Measurements from ENCODE around the gene CA5A. TPM values are rescaled to one million over a fixed set of nuclear protein-coding genes. Genes with fewer than 3 reads are reported as not detected.

The CA5A gene
- total and polyA plus RNA-seq, 2 of the 13 experiments (the other 11 are each of a cell fraction or from before 2014, with no cell fraction given) = 66.8 to 106 TPM

GRCh38 chr16:87870418-87871291 lies 65.7 kb downstream of the CA5A start (continued):
- TF ChIP-seq ZFY (CRISPR knock-in tag; IDR thresholded peaks at IDR 0.05) (peak; percentile 50; the same call in 1 of the 2 replicates), ZC3H4 (CRISPR knock-in tag; IDR thresholded peaks at IDR 0.05; ENCODE audit: borderline replicate concordance) (0 out of 2 replicates have a peak, but pooled peaks have one; percentile 26), KLF6 (CRISPR knock-in tag; IDR thresholded peaks at IDR 0.05) (peak; percentile 94), SRSF1 (optimal IDR thresholded peaks at IDR 0.05; ENCODE audit: low read depth, low read length) (peak; percentile 87), ZNF264 (CRISPR knock-in tag; IDR thresholded peaks at IDR 0.05) (peak; percentile 80), GATA4 (IDR thresholded peaks at IDR 0.05; ENCODE audit: borderline replicate concordance, low read depth) (0 out of 2 replicates have a peak, but pooled peaks have one; percentile 58), ARHGAP35 (CRISPR knock-in tag; IDR thresholded peaks at IDR 0.05; ENCODE audit: borderline replicate concordance) (peak; percentile 83; the same call in 1 of the 2 replicates), MXI1 (IDR thresholded peaks at IDR 0.05; ENCODE audit: borderline replicate concordance, low read depth, low read length) (peak; percentile 58; the same call in 2 of the 3 replicates), EP300 (IDR thresholded peaks at IDR 0.05; ENCODE audit: low read depth in 2 of 2, low read length in 2 of 2) (peak; percentile 80 to 90), EP300 (CRISPR knock-in tag; IDR thresholded peaks at IDR 0.05; ENCODE audit: borderline replicate concordance) (peak; percentile 95), ELF3 (CRISPR knock-in tag; IDR thresholded peaks at IDR 0.05) (peak; percentile 88), FOXC1 (CRISPR knock-in tag; IDR thresholded peaks at IDR 0.05; ENCODE audit: borderline replicate concordance) (peak; percentile 94), ZKSCAN8 (CRISPR knock-in tag; IDR thresholded peaks at IDR 0.05; ENCODE audit: borderline replicate concordance) (peak; percentile 94), GMEB1 (CRISPR knock-in tag; IDR thresholded peaks at IDR 0.05; ENCODE audit: borderline replicate concordance) (peak; percentile 63), YEATS2 (CRISPR knock-in tag; IDR thresholded peaks at IDR 0.05; ENCODE audit: borderline replicate concordance) (peak; percentile 61; the same call in 1 of the 2 replicates), ZBTB46 (CRISPR knock-in tag; IDR thresholded peaks at IDR 0.05; ENCODE audit: borderline replicate concordance) (0 out of 2 replicates have a peak, but pooled peaks have one; percentile 41), ARID2 (CRISPR knock-in tag; IDR thresholded peaks at IDR 0.05; ENCODE audit: borderline replicate concordance) (peak; percentile 86; the same call in 1 of the 2 replicates), GABPB1 (CRISPR knock-in tag; IDR thresholded peaks at IDR 0.05) (peak; percentile 70)
- TF ChIP-seq, protein P1, sequence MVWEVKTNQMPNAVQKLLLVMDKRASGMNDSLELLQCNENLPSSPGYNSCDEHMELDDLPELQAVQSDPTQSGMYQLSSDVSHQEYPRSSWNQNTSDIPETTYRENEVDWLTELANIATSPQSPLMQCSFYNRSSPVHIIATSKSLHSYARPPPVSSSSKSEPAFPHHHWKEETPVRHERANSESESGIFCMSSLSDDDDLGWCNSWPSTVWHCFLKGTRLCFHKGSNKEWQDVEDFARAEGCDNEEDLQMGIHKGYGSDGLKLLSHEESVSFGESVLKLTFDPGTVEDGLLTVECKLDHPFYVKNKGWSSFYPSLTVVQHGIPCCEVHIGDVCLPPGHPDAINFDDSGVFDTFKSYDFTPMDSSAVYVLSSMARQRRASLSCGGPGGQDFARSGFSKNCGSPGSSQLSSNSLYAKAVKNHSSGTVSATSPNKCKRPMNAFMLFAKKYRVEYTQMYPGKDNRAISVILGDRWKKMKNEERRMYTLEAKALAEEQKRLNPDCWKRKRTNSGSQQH (CRISPR knock-in tag; IDR thresholded peaks at IDR 0.05; ENCODE audit: low read depth) = peak; percentile 44; the same call in 1 of the 2 replicates
- TF ChIP-seq, protein P2, sequence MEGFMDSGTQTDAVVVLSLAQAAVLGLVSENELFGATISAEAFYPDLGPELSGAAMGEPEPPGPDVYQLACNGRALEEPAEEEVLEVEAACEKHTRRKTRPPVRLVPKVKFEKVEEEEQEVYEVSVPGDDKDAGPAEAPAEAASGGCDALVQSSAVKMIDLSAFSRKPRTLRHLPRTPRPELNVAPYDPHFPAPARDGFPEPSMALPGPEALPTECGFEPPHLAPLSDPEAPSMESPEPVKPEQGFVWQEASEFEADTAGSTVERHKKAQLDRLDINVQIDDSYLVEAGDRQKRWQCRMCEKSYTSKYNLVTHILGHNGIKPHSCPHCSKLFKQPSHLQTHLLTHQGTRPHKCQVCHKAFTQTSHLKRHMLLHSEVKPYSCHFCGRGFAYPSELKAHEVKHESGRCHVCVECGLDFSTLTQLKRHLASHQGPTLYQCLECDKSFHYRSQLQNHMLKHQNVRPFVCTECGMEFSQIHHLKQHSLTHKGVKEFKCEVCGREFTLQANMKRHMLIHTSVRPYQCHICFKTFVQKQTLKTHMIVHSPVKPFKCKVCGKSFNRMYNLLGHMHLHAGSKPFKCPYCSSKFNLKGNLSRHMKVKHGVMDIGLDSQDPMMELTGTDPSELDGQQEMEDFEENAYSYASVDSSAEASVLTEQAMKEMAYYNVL (CRISPR knock-in tag; IDR thresholded peaks at IDR 0.05; ENCODE audit: borderline replicate concordance) = peak; percentile 67; the same call in 1 of the 2 replicates
- TF ChIP-seq, protein P3, sequence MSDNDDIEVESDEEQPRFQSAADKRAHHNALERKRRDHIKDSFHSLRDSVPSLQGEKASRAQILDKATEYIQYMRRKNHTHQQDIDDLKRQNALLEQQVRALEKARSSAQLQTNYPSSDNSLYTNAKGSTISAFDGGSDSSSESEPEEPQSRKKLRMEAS (IDR thresholded peaks at IDR 0.05) = peak; percentile 82
